Left lung (tissue), 10 donors: ENCODE results near the gene MKNK2. TPM values are rescaled to one million over a fixed set of nuclear protein-coding genes. Genes with fewer than 3 reads are reported as not detected.

Experiments
- ATAC-seq: fragments of 200-7000 bp; cut with Tn5 transposase; one replicate; pipeline ENCODE4 v1.9.1; 2020; ENCODE audit warnings: moderate library complexity
- DNase-seq, 4 donors: peaks; one replicate each; pipeline ENCODE4 v3.0.0-alpha.2; 2013 to 2020
- H3K27ac ChIP-seq, 2 donors: fragments of 200-600 bp; sonication (generic) in 1 of 2; one replicate each; pipeline versions ENCODE4 v1.5.0 to v1.8.0; 2020 to 2021
- H3K27me3 ChIP-seq, 2 donors: fragments of 200-600 bp; sonication (generic) in 1 of 2; one replicate each; pipeline versions ENCODE4 v1.5.0 to v1.8.0; 2020 to 2021
- H3K36me3 ChIP-seq, 2 donors: fragments of 200-600 bp; sonication (generic) in 1 of 2; one replicate each; pipeline versions ENCODE4 v1.5.0 to v1.8.0; 2020 to 2021
- H3K4me1 ChIP-seq, 2 donors: fragments of 200-600 bp; one replicate each; pipeline ENCODE4 v1.8.0; 2021
- H3K4me3 ChIP-seq, 2 donors: fragments of 200-600 bp; sonication (generic) in 1 of 2; one replicate each; pipeline versions ENCODE4 v1.5.0 to v1.8.0; 2020 to 2021; ENCODE audit warnings: mild to moderate bottlenecking in 1 of 2
- H3K9me3 ChIP-seq, 2 donors: fragments of 200-600 bp; sonication (generic) in 1 of 2; one replicate each; pipeline versions ENCODE4 v1.5.0 to v1.8.0; 2020 to 2021
- intact Hi-C, 2 donors: fragments of 100-400 bp; cut with DNase I; formaldehyde crosslinking; loops; one replicate each; pipeline versions ENCODE4 v1.11.2 to v1.14.2; 2022
- polyA plus RNA-seq, 6 donors: library from polyadenylated mRNA; unstranded; fragments of 120-200 nt; gene quantifications; one replicate each; pipeline ENCODE4 v1.2.1, GENCODE V29; 2013; ENCODE audit not compliant: insufficient read length in 6 of 6
- total RNA-seq, 2 donors: library from RNA; stranded (reverse); fragmentation: NEBNext Ultra II Directional; extraction: Animal tissue kit (Norgen Biotek cat#: 25700); gene quantifications; one replicate each; pipeline ENCODE4 v1.2.1, GENCODE V29; 2021
- TF ChIP-seq, protein P1 (sequence below), 2 donors: fragments of 200-600 bp; sonication (generic) in 1 of 2; IDR thresholded peaks; one replicate each; pipeline versions ENCODE4 v1.5.0 to v1.8.0; 2021; ENCODE audit warnings: antibody characterized with exemption in 2 of 2
- donor health status: DM: no; HTN: yes; CAD: no.
- donor health status: DM: no; HTN: no; CAD: no.

MKNK2 gene
- total and polyA plus RNA-seq, 8 donors: 59.3 to 291 (median 86.1) TPM

DNA sequence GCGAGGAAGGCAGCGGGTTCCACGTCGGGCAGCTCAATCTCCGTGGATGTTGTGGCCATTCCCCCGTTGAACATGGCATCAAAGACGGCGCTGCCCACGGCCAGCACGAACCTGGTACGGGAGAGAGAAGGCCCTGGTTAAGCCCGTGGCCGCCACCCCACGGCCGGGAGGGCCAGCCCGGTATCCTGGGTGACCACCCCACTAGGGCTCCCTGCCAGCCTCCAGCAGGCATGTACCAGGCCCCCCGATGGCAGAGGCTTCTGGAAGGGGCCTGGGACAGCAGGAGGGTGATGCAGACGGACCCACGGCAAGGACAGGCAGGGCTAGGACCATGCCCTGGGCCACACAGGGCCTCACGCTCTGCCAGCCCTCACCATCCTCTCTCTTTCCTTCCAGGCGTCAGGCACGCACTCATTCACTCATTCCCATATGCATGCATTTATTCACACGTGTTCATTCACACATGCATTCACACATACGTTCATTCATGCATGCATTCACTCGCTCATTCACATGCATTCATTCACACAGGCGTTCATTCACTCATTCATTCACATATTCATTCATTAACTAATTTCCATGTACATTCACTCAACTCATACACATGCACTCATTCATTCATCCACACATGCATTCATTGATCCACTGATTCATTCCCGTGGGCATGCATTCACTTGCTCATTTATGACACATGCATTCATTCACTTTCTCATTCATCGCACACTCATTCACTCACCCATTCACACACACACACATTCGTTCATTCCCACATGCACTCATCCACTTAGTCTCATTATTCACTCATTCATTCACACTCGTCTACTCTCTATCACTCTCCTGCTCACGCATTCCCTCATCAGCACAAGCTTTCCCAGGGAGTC is 53.5 kb downstream of the MKNK2 start:
- Histone ChIP-seq H3K27ac (no peak overlapping the region), H3K36me3 (peaks cover 0 to 58% of the 10 kb centered on the region in 2 donors), H3K4me1 (no peaks in the 10 kb centered on the region), H3K9me3 (no peaks in the 10 kb centered on the region), H3K4me3 (no peak overlapping the region), H3K27me3 (no peaks in the 10 kb centered on the region)
- DNase-seq (no peak), ATAC-seq (no peak)
- TF ChIP-seq, protein P1, sequence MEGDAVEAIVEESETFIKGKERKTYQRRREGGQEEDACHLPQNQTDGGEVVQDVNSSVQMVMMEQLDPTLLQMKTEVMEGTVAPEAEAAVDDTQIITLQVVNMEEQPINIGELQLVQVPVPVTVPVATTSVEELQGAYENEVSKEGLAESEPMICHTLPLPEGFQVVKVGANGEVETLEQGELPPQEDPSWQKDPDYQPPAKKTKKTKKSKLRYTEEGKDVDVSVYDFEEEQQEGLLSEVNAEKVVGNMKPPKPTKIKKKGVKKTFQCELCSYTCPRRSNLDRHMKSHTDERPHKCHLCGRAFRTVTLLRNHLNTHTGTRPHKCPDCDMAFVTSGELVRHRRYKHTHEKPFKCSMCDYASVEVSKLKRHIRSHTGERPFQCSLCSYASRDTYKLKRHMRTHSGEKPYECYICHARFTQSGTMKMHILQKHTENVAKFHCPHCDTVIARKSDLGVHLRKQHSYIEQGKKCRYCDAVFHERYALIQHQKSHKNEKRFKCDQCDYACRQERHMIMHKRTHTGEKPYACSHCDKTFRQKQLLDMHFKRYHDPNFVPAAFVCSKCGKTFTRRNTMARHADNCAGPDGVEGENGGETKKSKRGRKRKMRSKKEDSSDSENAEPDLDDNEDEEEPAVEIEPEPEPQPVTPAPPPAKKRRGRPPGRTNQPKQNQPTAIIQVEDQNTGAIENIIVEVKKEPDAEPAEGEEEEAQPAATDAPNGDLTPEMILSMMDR (IDR thresholded peaks at IDR 0.05): no peak
- intact Hi-C loops: no loop called here

DNA sequence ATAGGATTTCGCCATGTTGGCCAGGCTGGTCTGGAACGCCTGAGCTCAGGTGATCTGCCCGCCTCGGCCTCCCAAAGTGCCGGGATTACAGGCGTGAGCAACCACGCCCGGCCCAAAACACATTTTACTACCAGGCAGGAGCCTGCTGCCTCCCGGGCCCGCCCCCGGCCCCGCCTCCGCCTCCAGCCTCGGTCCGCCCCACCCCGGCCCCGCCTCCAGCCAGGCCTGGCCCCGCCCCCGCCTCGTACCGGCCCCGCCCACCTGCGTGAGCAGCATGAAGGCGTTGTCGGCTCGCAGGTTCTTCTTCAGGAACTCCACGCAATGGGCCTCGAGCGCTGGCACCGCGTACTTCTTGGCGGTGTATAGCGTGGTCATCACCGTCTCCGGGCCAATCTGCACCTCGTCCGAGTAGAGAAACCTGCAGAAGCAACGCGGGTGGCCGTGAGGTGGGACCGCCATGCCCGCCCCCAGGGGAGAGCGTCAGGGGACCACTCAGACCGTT is 58.2 kb downstream of the MKNK2 start:
- intact Hi-C loops: no loop called here
- Histone ChIP-seq H3K27me3 (no peaks in the 10 kb centered on the region), H3K4me1 (no peaks in the 10 kb centered on the region), H3K4me3 (no peak overlapping the region), H3K27ac (no peak overlapping the region), H3K36me3 (peaks cover 0 to 73% of the 10 kb centered on the region in 2 donors), H3K9me3 (no peaks in the 10 kb centered on the region)
- DNase-seq (no peak), ATAC-seq (no peak)
- TF ChIP-seq, protein P1 (IDR thresholded peaks at IDR 0.05): no peak

DNA sequence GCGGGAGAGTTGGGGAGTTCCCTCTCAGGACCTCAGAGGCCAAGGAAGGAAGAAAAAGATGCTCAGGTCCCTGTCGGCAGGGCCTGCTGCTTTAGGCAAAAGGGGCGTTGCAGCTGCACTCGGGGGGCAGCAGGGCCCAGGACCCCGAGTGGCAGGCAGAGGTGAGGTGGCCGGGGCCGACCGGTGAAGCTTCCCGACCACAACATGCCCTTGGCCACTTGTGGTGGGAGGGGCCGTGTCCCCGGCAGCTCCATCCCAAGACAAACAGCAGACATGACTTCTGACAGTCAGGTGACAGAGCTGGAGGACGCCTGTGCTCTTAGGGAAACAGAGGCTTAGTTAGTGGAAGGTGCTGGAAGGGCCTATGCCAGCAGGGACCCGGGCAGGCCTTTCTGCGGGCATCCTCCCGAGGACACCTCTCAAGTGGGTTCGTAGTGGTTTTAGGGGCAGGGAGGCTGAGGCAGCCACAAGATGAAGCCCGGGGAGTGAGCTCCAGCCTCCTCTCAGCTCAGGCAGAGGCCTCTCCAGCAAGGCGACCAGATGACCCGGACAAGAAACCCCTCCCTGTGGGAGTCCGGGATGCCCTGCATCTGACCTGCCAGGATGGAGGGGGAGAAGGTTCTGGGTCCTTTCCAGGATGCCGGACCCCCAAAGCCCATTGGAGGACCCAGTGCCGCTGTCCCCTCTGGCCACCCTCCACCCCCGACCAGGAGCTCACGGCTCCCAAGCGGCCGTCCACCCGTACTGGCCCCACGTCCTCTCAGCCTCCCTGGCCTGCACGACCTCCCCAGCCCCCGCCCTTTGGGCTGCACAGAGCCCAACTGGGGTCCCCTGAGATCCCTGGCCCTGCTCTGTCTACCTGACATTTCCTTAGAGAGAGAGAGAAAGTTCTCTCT is 59.8 kb downstream of the MKNK2 start:
- H3K9me3 ChIP-seq: no peaks in the 10 kb centered on the region
- no peak overlapping the region for H3K4me3 ChIP-seq
- DNase-seq (no peak), ATAC-seq (no peak)
- no peaks in the 10 kb centered on the region for H3K27me3 ChIP-seq
- H3K4me1 ChIP-seq: no peaks in the 10 kb centered on the region
- peaks cover 0 to 77% of the 10 kb centered on the region in 2 donors for H3K36me3 ChIP-seq
- intact Hi-C loops: no loop called here
- H3K27ac ChIP-seq: no peak overlapping the region
- TF ChIP-seq, protein P1 (IDR thresholded peaks at IDR 0.05): no peak

DNA sequence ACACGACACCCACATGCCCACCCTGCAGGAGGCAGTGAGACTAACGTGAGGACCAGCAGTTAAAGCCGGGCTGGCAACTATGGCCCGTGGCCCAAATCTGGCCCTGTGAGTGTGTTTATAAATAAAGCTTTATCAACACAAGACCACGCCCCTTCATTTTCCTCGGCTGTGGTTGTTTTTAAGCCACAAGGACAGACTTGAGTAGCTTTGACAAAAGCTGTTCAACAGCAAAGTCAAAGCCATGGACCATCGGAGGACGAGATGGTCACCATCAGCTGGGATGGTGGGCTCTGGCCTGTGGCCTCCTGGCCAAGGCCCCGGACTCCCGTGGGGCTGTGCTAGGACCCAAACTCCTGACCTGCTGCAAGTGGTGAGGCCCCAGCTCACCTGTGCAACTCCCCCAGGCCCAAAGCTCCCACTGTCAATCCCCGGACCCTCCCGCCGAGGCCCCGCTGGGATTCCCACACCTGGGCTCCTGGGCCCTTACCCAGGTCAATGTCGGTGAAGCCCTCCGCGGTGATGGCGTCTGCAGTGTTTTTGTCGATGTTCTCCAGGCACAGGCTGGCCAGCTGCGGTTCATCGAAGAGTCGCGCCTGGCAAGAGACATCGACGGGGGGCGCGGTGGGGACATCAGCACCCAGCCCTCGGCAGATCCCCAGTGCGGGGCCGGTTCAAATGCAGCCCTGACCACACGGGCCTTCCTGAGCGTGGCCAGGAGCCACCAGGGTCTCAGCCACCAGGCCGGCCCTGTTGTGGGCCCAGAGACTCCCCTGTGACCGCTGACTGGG is 60.6 kb downstream of the MKNK2 start:
- no peak overlapping the region for H3K27ac ChIP-seq
- intact Hi-C loops: no loop called here
- H3K4me1 ChIP-seq: no peaks in the 10 kb centered on the region
- H3K4me3 ChIP-seq: no peak overlapping the region
- no peaks in the 10 kb centered on the region for H3K27me3 ChIP-seq
- TF ChIP-seq, protein P1 (IDR thresholded peaks at IDR 0.05): no peak
- DNase-seq (no peak), ATAC-seq (no peak)
- H3K36me3 ChIP-seq: peaks cover 0 to 79% of the 10 kb centered on the region in 2 donors
- H3K9me3 ChIP-seq: no peaks in the 10 kb centered on the region
